ENCODE results near the gene IRGQ. TPM values are rescaled to one million over a fixed set of nuclear protein-coding genes. Genes with fewer than 3 reads are reported as not detected.
"Not testable (repeated sequence)": the region's sequence is repeated elsewhere in the genome, so short reads cannot be mapped to it uniquely, and the experiment has no call there.

Gene IRGQ
- total RNA-seq, 1 experiment from 2014 or later, result 63.5 TPM

GRCh38 chr19:43606569-43607229 is 10.8 kb upstream of the IRGQ start:
- in situ Hi-C loops (cut with HindIII; ENCODE audit: low sequenced_read_pairs), result no loop called here
- no peak for DNase-seq (ENCODE audit: low spot score)

GRCh38 chr19:43605875-43606568 is 10.1 kb upstream of the IRGQ start:
- in situ Hi-C loops (cut with HindIII; ENCODE audit: low sequenced_read_pairs), result no loop called here
- no peak for DNase-seq (ENCODE audit: low spot score)

GRCh38 chr19:43600326-43600725 is 4.4 kb upstream of the IRGQ start:
- DNase-seq (ENCODE audit: low spot score), result peak; percentile 85
- in situ Hi-C loops (cut with HindIII; ENCODE audit: low sequenced_read_pairs), result not testable (repeated sequence)

GRCh38 chr19:43599635-43600295 is 3.8 kb upstream of the IRGQ start:
- in situ Hi-C loops (cut with HindIII; ENCODE audit: low sequenced_read_pairs), result no loop called here
- DNase-seq (ENCODE audit: low spot score), result peak; percentile 82

- in situ Hi-C loops (cut with HindIII; ENCODE audit: low sequenced_read_pairs), result no loop called here
- DNase-seq (ENCODE audit: low spot score), result no peak
Measured at GRCh38 chr19:43598445-43599240, 2.7 kb upstream of the IRGQ start.

GRCh38 chr19:43597876-43598275 is 1.9 kb upstream of the IRGQ start:
- in situ Hi-C loops (cut with HindIII; ENCODE audit: low sequenced_read_pairs), result no loop called here
- DNase-seq (ENCODE audit: low spot score), result no peak

GRCh38 chr19:43596842-43597461 is 1.0 kb upstream of the IRGQ start:
- in situ Hi-C loops (cut with HindIII; ENCODE audit: low sequenced_read_pairs), result no loop called here

GRCh38 chr19:43595605-43595998 is 332 bp downstream of the IRGQ start:
- in situ Hi-C loops (cut with HindIII; ENCODE audit: low sequenced_read_pairs), result no loop called here
- DNase-seq (ENCODE audit: low spot score), result no peak

More at GRCh38 chr19:43596842-43597461, 1.0 kb upstream of the IRGQ start:
- DNase-seq (ENCODE audit: low spot score), result no peak

GRCh38 chr19:43594710-43595604 is 977 bp downstream of the IRGQ start:
- peak; percentile 44 for DNase-seq (ENCODE audit: low spot score)
- in situ Hi-C loops (cut with HindIII; ENCODE audit: low sequenced_read_pairs), result no loop called here

- DNase-seq (ENCODE audit: low spot score), result no peak
- in situ Hi-C loops (cut with HindIII; ENCODE audit: low sequenced_read_pairs), result no loop called here
Measured at GRCh38 chr19:43594081-43594697, 1.7 kb downstream of the IRGQ start.

- no peak for DNase-seq (ENCODE audit: low spot score)
- in situ Hi-C loops (cut with HindIII; ENCODE audit: low sequenced_read_pairs), result no loop called here
Measured at GRCh38 chr19:43592800-43593350, 3.1 kb downstream of the IRGQ start.

GRCh38 chr19:43591904-43592772 is 3.8 kb downstream of the IRGQ start:
- DNase-seq (ENCODE audit: low spot score), result no peak
- in situ Hi-C loops (cut with HindIII; ENCODE audit: low sequenced_read_pairs), result no loop called here

- DNase-seq (ENCODE audit: low spot score), result no peak
- in situ Hi-C loops (cut with HindIII; ENCODE audit: low sequenced_read_pairs), result no loop called here
Measured at GRCh38 chr19:43589678-43590077, 6.3 kb downstream of the IRGQ start.

GRCh38 chr19:43589277-43589676 is 6.7 kb downstream of the IRGQ start:
- DNase-seq (ENCODE audit: low spot score), result no peak
- in situ Hi-C loops (cut with HindIII; ENCODE audit: low sequenced_read_pairs), result no loop called here

GRCh38 chr19:43587029-43587428 is 8.9 kb downstream of the IRGQ start:
- DNase-seq (ENCODE audit: low spot score); in situ Hi-C loops (cut with HindIII; ENCODE audit: low sequenced_read_pairs): not testable (repeated sequence)

- no peak for DNase-seq (ENCODE audit: low spot score)
- in situ Hi-C loops (cut with HindIII; ENCODE audit: low sequenced_read_pairs), result no loop called here
Measured at GRCh38 chr19:43586346-43586745, 9.6 kb downstream of the IRGQ start.

- in situ Hi-C loops (cut with HindIII; ENCODE audit: low sequenced_read_pairs), result no loop called here
- no peak for DNase-seq (ENCODE audit: low spot score)
Measured at GRCh38 chr19:43584484-43584883, 11.4 kb downstream of the IRGQ start.
